MCF 10A (cell line): Measurements from ENCODE around the gene DHRS7B. TPM values are rescaled to one million over a fixed set of nuclear protein-coding genes. Genes with fewer than 3 reads are reported as not detected.
"Not testable (repeated sequence)": the region's sequence is repeated elsewhere in the genome, so short reads cannot be mapped to it uniquely, and the experiment has no call there.

Source experiments
- BruUV-seq: library from RNA; stranded (reverse); fragments of 400-500 nt; replicated peaks from 2 replicates; lab custom pipeline; 2021; lab: Mats Ljungman, UMichigan
- CTCF ChIA-PET: fragments of 300-600 bp; sonication (Branson Sonifier 250); formaldehyde crosslinking; extraction: SDS; loops from one replicate; lab custom pipeline; 2021; ENCODE audit warnings: antibody characterized with exemption, inconsistent platforms; lab: Yijun Ruan, JAX
- POLR2A ChIA-PET: fragments of 300-600, 350-650 bp; sonication (Branson Sonifier 250); formaldehyde crosslinking; extraction: SDS; loops from one replicate; lab custom pipeline; 2020; ENCODE audit warnings: antibody characterized with exemption, inconsistent platforms; lab: Yijun Ruan, JAX
- DNase-seq: peaks from one replicate; pipeline ENCODE4 v3.0.0-alpha.2; 2018; ENCODE audit not compliant: unreplicated experiment
- H3K27ac Mint-ChIP-seq: one replicate; pipeline ENCODE4 v1.8.0; 2022; ENCODE audit warnings: mild to moderate bottlenecking, low read depth, mixed read lengths; ENCODE audit not compliant: unreplicated experiment
- H3K27me3 Mint-ChIP-seq: one replicate; pipeline ENCODE4 v1.8.0; 2022; ENCODE audit warnings: mixed read lengths; ENCODE audit not compliant: insufficient read depth, unreplicated experiment
- H3K36me3 Mint-ChIP-seq: one replicate; pipeline ENCODE4 v1.8.0; 2022; ENCODE audit warnings: mild to moderate bottlenecking, moderate library complexity, mixed read lengths; ENCODE audit not compliant: insufficient read depth, unreplicated experiment
- H3K4me1 Mint-ChIP-seq: one replicate; pipeline ENCODE4 v1.8.0; 2022; ENCODE audit warnings: mixed read lengths; ENCODE audit not compliant: insufficient read depth, unreplicated experiment
- H3K4me3 Mint-ChIP-seq: one replicate; pipeline ENCODE4 v1.8.0; 2022; ENCODE audit warnings: mild to moderate bottlenecking, moderate library complexity, mixed read lengths; ENCODE audit not compliant: unreplicated experiment
- H3K9me3 Mint-ChIP-seq: one replicate; pipeline ENCODE4 v1.8.0; 2022; ENCODE audit warnings: mixed read lengths; ENCODE audit not compliant: unreplicated experiment
- intact Hi-C: fragments of 100-400 bp; cut with micrococcal nuclease; formaldehyde crosslinking; loops from 2 replicates; pipeline ENCODE4 v1.14.1; 2022
- total RNA-seq: library from RNA; stranded (reverse); gene quantifications from 2 replicates; pipeline ENCODE4 v1.2.3, GENCODE V29; 2022
- TF ChIP-seq, protein P1 (sequence below): fragments of 200-600 bp; IDR thresholded peaks from one replicate; pipeline ENCODE4 v1.8.0; 2022; ENCODE audit warnings: antibody characterized with exemption, mild to moderate bottlenecking; ENCODE audit not compliant: unreplicated experiment

The DHRS7B gene
- total RNA-seq, 1 experiment from 2014 or later, result 18.0 TPM

DNA sequence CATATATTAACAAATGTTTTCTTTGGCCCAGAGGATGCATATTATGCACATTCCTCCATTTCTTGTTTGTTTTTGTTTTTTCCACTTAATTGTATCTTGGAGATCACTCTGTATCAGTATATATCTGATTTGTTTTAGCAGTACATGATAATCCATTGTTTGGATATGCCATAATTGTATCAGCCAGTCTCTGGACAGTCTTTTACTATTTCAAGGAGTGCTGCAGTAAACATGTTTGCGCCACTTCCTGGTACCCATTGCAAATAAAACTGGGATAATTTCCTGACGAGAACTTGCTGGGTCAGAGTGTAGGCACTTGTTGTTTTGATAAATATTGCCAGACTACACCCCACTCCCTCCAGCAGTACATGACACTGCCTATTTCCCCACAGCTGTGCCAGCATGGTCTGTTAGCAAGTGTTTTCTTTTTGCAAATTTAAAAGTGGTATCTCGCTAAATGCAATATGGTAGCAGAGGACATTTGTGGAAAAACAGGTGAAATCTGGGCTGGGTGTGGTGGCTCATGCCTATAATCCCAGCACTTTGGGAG is 92.1 kb downstream of the DHRS7B start:
- POLR2A ChIA-PET, result no interaction called here
- intact Hi-C loops, result no loop called here
- Mint-ChIP-seq H3K27ac (no peak overlapping the region), H3K9me3 (no peaks in the 10 kb centered on the region), H3K4me3 (no peak overlapping the region), H3K27me3 (no peaks in the 10 kb centered on the region), H3K4me1 (peaks cover 21% of the 10 kb centered on the region), H3K36me3 (peaks cover 25% of the 10 kb centered on the region)
- no peak for DNase-seq
- BruUV-seq, result no TSS peak
- TF ChIP-seq, protein P1, sequence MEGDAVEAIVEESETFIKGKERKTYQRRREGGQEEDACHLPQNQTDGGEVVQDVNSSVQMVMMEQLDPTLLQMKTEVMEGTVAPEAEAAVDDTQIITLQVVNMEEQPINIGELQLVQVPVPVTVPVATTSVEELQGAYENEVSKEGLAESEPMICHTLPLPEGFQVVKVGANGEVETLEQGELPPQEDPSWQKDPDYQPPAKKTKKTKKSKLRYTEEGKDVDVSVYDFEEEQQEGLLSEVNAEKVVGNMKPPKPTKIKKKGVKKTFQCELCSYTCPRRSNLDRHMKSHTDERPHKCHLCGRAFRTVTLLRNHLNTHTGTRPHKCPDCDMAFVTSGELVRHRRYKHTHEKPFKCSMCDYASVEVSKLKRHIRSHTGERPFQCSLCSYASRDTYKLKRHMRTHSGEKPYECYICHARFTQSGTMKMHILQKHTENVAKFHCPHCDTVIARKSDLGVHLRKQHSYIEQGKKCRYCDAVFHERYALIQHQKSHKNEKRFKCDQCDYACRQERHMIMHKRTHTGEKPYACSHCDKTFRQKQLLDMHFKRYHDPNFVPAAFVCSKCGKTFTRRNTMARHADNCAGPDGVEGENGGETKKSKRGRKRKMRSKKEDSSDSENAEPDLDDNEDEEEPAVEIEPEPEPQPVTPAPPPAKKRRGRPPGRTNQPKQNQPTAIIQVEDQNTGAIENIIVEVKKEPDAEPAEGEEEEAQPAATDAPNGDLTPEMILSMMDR, result no peak
- CTCF ChIA-PET, result no interaction called here

DNA sequence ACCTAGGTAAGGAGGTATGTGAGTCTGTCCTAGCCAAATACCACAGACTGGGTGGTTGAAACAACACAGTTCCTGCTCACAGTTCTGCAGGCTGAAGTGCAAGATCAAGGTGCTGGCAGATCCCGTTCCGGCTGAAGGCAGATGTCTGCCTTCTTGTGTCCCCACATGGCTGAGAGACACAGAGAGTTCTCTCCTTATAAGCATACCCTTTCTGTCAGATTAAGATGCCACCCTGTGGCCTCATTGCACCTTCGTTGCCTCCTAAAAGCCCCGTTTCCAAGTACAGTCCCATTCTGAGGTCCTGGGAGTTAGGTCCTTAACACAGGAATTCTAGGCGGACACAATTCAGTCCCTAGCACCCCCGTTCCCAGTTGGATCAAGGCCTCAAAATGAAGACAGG is 96.3 kb downstream of the DHRS7B start:
- Mint-ChIP-seq H3K27me3 (no peaks in the 10 kb centered on the region), H3K4me3 (no peak overlapping the region), H3K36me3 (peaks cover 27% of the 10 kb centered on the region), H3K27ac (no peak overlapping the region), H3K9me3 (no peaks in the 10 kb centered on the region), H3K4me1 (peaks cover 5% of the 10 kb centered on the region)
- ChIA-PET POLR2A (interaction anchor here (0.9 kb wide), 1 partner anchor 23 kb away, joined by 3 read pairs; no protein-coding TSS in a partner anchor), CTCF (no interaction called here)
- intact Hi-C loops, result no loop called here
- BruUV-seq, result no TSS peak
- TF ChIP-seq, protein P1, result no peak
- no peak for DNase-seq

DNA sequence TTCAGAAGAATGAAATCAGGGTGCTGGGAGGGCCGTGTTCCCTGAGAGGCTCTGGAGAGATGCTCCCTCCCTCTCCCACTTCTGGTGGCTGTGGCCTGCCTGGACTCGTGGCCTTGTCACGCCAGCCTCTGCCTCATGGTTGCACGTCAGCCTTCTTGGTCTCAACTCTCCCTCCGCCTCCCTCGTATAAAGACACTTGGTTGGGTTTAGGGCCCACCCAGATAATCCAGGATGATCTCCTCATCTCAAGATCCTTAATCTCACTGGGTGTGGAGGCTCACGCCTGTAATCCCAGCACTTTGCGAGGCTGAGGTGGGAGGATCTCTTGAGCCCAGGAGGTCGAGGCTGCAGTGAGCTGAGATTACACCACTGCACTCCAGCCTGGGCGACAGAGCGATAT is 100.5 kb downstream of the DHRS7B start:
- intact Hi-C loops, DNase-seq, H3K4me3 Mint-ChIP-seq, H3K4me1 Mint-ChIP-seq, POLR2A ChIA-PET, H3K9me3 Mint-ChIP-seq, CTCF ChIA-PET, H3K27me3 Mint-ChIP-seq, H3K27ac Mint-ChIP-seq, BruUV-seq, H3K36me3 Mint-ChIP-seq: not testable (repeated sequence)

DNA sequence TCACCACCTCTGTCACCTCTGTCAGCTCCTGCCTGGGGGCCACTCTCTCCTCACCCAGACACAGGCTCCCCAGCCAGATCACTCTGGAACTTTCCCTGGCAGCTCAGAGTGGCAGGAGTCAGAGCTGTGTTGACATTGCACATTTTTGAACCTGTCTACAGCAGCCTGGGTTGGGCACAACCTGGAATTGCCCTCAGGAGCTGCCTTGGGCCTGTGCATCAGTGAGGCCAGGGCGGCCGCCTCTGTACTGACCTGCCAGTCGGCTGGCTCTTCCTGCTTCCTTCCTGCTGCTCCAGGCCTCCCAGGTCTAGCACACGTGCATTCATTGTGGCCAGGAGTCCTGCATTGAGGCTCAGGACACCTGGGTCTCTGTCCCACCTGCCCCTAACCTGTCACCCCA is 101.3 kb downstream of the DHRS7B start:
- Mint-ChIP-seq H3K4me1 (no peaks in the 10 kb centered on the region), H3K4me3 (no peak overlapping the region), H3K9me3 (peaks cover 11% of the 10 kb centered on the region), H3K36me3 (peaks cover 8% of the 10 kb centered on the region), H3K27ac (peak overlapping the region; percentile 33), H3K27me3 (no peaks in the 10 kb centered on the region)
- TF ChIP-seq, protein P1, result no peak
- CTCF ChIA-PET, result no interaction called here
- intact Hi-C loops, result no loop called here
- no peak for DNase-seq
- no TSS peak for BruUV-seq
- POLR2A ChIA-PET, result no interaction called here
